ENCODE results near the gene ABCC3. TPM values are rescaled to one million over a fixed set of nuclear protein-coding genes. Genes with fewer than 3 reads are reported as not detected.

The ABCC3 gene
- 115 to 150 TPM (median 131 TPM) in 5 replicates for total RNA-seq (2022; extraction: Qiagen RNA extraction)

GRCh38 chr17:50634224-50634914, at the start of gene ABCC3:
ABCC3 (plus strand) TSS chr17:50634881; CDS start chr17:50634937, 56 bp downstream.

GRCh38 chr17:50707289-50708049, 72.8 kb downstream of the ABCC3 start, which contains the start of gene ANKRD40:
ANKRD40 (minus strand) TSS chr17:50707914; CDS start chr17:50707654, 260 bp downstream.

GRCh38 chr17:50719144-50719923, 84.7 kb downstream of the ABCC3 start, which contains the start of gene LUC7L3:
LUC7L3 (plus strand) TSS chr17:50719603; CDS start chr17:50719733, 130 bp downstream.

Other genes with a start within 250 kb of the ABCC3 start
- 233 to 241 TPM (median 239 TPM) in 5 replicates for gene LRRC59, start 237.4 kb upstream of the ABCC3 start, total RNA-seq (2022; extraction: Qiagen RNA extraction)
- gene ACSF2, start 208.7 kb upstream of the ABCC3 start, total RNA-seq (2022; extraction: Qiagen RNA extraction): 9.1 to 14.9 TPM (median 12.5 TPM) in 5 replicates
- not detected in 5 replicates for gene CHAD, start 166.0 kb upstream of the ABCC3 start, total RNA-seq (2022; extraction: Qiagen RNA extraction)
- gene RSAD1, start 156.0 kb upstream of the ABCC3 start, total RNA-seq (2022; extraction: Qiagen RNA extraction): 25.7 to 34.8 TPM (median 32.4 TPM) in 5 replicates
- gene MYCBPAP, start 126.4 kb upstream of the ABCC3 start, total RNA-seq (2022; extraction: Qiagen RNA extraction): 0.32 to 1.2 TPM (median 0.84 TPM) in 5 replicates
- gene EPN3, start 102.1 kb upstream of the ABCC3 start, total RNA-seq (2022; extraction: Qiagen RNA extraction): 0.13 to 0.29 TPM (median 0.19 TPM) in 5 replicates
- gene SPATA20, start 87.7 kb upstream of the ABCC3 start, total RNA-seq (2022; extraction: Qiagen RNA extraction): 65.4 to 88.3 TPM (median 83.2 TPM) in 5 replicates
- 2.7 to 4.6 TPM (median 4.1 TPM) in 5 replicates for gene CACNA1G, start 74.2 kb upstream of the ABCC3 start, total RNA-seq (2022; extraction: Qiagen RNA extraction)
- 47.0 to 48.9 TPM (median 48.5 TPM) in 5 replicates for gene ANKRD40, start 73.0 kb downstream of the ABCC3 start, total RNA-seq (2022; extraction: Qiagen RNA extraction)
- gene LUC7L3, start 84.7 kb downstream of the ABCC3 start, total RNA-seq (2022; extraction: Qiagen RNA extraction): 71.6 to 106 TPM (median 88.4 TPM) in 5 replicates
- gene ANKRD40CL, start 132.6 kb downstream of the ABCC3 start, total RNA-seq (2022; extraction: Qiagen RNA extraction): not detected in 5 replicates
- gene WFIKKN2, start 200.7 kb downstream of the ABCC3 start, total RNA-seq (2022; extraction: Qiagen RNA extraction): not detected in 5 replicates
- gene TOB1, start 231.5 kb downstream of the ABCC3 start, total RNA-seq (2022; extraction: Qiagen RNA extraction): 82.8 to 108 TPM (median 86.5 TPM) in 5 replicates

Measured in A549 treated with Mapracorat at 1 μM for 4 hours (cell line).